HG03095 (cell line): ENCODE data around the gene TXNL1.

Source experiments
- ATAC-seq: cut with Tn5 transposase; IDR thresholded peaks from one replicate; pipeline ENCODE4 v1.9.1; 2021; ENCODE audit warnings: moderate library complexity; ENCODE audit not compliant: unreplicated experiment

Gene TXNL1

DNA sequence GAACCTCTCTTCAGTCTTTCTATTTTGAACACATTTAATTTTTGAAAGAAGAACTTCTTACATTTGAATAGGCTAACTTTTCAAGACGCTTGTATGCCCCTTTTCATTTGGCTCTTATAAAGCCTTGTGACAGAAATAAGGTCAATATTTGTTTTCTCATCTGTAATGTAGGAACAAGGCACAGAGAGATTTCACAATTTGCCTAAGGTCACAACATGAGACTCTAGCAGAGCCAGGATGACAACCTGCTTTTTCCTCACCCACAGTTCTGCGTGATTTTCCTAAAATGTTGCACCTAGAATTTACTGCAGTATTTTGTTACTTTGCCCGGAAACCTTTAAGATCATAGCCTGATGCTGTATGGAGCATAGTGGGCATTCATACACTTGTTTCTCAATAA lies 67.4 kb downstream of the TXNL1 start:
- no peak for ATAC-seq

DNA sequence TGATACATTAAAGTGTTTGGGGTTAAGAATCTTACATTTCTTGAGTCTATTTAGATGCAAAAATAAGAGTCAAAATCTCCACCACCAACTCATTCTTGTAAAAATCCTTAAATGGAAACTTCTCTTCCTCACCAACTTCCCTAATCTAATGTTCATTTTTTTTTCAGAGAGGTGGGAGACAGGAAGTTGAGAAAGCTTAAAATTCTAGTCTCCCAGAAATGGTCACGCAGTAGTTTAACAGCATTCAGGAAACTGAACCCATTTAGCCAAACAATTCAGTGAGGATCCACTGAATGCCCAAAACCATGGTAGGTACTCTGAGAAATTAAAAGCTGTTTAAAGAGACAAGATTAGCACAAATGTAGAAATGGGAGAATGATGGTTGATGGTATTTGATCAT lies 69.0 kb downstream of the TXNL1 start:
- no peak for ATAC-seq

DNA sequence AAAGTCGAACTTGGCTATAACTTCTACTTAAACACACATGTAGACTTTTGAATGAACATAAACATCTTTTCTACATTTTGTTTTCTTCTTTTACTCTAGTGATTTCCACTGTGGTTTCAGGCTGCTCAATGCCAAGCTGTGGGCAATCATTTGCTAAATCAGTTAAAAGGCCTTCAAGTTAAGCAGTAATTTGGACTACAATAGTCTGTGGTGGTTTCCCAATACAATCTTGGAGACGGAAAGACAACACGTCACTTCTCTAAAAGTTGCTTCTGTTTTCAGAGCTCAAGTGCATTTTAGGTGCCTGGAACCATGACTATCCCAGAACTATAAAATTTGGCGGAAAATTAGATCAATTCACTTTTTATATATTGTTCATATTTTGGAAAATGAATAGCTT lies 69.4 kb downstream of the TXNL1 start:
- ATAC-seq, result no peak

DNA sequence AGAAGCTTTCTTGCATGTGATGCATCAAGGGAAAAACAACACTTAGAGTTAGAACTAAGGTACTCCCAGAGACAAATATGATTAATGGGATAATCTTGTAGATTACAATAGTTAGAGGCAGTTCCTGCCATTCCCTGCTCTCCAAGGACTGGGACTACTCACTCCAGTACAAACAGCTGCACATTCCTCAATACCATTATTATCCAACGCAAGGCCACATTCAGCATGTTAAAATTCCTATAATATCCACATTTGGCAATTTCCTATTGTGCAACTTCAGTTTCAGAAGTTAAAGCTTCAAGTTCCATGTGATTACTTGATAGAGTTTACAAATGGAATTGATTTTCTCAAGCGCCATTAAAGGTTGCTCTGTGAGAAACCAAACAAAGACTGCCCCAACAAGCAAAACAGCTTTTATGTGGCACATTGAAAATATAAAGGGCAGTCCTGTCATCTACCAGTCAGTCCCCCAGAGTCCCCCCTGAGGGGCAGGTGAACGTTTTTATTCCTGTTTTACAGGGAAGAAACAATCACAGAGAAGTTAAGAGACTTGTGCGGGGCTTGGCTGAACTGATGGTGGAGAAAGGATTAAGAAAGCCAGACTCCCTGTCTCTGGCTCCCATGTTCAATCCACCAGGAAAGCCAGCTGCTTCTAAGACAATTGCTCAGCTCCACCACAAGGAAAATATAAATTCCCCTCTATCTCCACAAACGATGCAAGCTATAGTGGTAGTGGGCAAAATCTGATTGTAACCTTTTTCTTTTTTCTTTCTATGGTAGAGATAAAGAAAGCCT lies 72.6 kb downstream of the TXNL1 start:
- ATAC-seq, result no peak

DNA sequence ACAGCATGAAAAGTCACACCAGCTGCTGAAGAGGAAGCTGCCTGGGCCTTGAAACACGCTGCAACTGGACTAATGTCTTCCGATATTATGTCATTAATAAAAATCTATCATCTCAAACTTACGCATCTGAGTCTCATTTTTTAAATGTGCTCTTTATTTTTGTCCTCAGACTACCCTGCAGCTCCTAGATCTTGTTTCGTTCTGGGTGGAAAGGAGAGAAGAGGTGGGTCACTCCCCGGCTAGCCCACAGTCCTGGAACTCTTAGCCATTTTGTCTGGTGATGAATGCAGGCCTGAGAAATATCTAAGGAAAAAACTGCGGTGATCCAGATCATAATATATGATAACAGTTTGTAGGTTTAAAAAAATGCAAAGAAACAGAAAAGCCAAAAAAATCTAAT lies 73.3 kb downstream of the TXNL1 start:
- ATAC-seq, result no peak

DNA sequence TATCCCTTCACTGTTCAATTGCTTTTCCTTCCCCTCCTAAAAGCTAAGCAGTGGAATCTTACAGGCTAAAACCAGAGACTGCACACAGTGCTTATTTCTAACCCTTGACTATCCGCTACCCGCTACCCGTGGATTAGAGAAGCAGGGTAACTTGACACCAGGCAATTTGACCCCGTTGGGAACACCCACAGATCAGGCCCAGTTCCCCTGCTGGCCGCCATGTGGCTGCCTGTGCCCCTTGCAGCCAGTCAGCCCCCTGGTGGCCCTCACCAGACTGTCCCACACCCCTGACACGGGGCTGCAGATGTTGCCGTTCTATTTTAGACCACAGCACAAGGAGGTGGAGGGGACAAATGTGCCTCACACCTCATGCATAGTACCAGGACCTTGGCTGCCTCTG lies 74.8 kb downstream of the TXNL1 start:
- ATAC-seq, result no peak

DNA sequence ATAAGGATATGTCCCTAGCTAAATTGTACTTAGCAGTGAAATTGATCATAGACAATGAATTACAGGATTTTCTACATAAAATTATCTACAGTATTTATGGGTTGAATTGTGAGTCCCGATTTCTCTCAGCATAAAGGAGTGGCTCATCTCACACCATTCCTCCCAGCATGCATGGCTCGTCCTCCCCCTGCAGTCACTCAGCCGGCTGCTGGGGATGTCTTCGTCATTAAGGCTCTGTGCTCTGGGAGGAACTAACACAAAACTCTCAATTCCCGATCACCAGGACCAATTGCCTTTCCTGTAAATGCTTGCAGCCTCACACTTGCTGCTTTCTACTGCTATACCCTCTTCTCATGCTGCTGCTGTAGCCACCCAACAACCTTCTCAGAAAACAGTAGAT lies 75.9 kb downstream of the TXNL1 start:
- ATAC-seq, result no peak

DNA sequence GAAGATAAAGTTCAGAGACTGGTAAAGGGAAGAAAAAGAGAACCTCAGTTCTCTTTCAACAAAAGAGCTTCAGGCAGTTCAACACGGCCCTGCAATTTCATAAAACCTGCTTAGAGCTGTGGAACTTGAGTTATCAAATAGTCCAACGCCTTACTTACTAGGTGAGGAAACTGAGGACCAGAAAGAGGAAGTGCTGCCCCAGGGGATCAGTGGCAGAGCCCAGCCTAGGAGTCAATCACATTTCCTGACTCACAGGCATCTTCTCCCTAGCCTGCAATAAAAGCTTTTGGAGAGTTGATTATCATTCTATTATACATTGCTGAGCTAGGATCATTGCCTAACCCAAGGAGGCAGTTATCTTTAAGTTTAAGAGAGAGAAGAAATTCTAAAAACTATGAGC lies 77.4 kb downstream of the TXNL1 start:
- no peak for ATAC-seq

DNA sequence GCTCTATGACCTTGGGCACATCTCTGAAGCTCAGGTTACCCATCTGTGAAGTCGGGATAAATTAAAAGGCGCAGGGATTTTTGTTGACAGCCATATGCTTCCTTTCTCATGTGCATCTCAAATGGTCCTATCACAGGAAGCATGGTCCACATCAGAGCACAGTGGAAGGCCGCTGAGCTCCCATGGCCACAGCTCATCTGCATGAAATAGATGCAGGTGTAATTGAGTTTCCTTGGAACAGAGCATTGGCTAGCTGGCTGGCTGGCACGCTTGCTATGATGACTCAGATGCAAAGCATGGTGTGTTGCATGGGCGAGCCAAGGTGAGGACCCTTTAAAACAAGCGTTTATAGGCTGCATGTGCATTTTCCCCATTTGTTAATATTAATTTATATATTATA lies 79.3 kb downstream of the TXNL1 start:
- ATAC-seq, result no peak

DNA sequence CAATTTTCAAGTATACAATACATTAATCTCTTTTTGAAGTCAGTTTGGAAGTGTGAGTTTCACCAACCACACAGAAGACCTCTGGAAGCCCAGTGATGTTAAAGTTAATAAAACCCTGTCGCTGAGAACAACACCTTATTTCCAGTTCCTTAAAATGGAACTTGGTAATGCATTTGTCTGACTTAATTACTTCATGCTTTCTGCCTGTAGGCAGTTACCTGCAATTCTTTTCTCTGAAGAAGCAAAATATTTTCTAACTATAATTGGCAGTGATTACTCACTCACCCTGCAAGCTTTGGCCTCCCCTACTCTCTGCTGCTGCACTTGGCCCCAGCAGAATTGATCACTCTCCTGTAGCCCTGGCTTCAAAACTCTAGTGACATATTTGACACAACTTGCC lies 81.5 kb downstream of the TXNL1 start:
- ATAC-seq, result no peak

DNA sequence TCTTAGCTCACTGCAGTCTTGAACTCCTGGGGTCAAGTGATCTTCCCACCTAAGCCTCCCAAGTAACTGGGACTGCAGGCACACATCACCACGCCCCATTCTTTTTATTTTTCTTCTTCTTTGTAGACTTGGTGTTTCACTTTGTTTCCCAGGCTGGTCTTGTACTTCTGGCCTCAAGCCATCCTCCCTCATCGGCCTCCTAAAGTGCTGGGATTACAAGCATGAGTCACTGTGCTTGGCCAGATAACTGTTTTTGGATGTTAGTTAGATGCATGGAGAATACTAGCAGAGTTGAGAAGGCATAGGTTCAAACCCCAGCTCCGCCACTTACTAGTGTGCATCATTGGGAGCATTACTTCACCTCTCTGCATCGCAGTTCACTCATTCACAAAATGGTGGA lies 88.3 kb downstream of the TXNL1 start:
- ATAC-seq, result no peak
